KOPT-K1 (cell line): ENCODE results near the gene IL19.
"Not testable (repeated sequence)": the region's sequence is repeated elsewhere in the genome, so short reads cannot be mapped to it uniquely, and the experiment has no call there.

Experiments
- H3K27ac ChIP-seq: fragments of 200-600 bp; sonication (generic); 2 replicates; pipeline ENCODE4 v1.5.1; 2016; ENCODE audit warnings: antibody characterized with exemption, mild to moderate bottlenecking, low read depth, low read length; ENCODE audit not compliant: poor library complexity, severe bottlenecking
- H3K36me3 ChIP-seq: fragments of 200-600 bp; sonication (generic); 2 replicates; pipeline ENCODE4 v1.5.1; 2017; ENCODE audit warnings: antibody characterized with exemption, mild to moderate bottlenecking, low read length, moderate library complexity; ENCODE audit not compliant: insufficient read depth
- H3K9me3 ChIP-seq: fragments of 200-600 bp; sonication (generic); 2 replicates; pipeline ENCODE4 v1.5.1; 2017; ENCODE audit warnings: antibody characterized with exemption, low read length, mild to moderate bottlenecking; ENCODE audit not compliant: insufficient read depth, poor library complexity, severe bottlenecking

Gene IL19

DNA sequence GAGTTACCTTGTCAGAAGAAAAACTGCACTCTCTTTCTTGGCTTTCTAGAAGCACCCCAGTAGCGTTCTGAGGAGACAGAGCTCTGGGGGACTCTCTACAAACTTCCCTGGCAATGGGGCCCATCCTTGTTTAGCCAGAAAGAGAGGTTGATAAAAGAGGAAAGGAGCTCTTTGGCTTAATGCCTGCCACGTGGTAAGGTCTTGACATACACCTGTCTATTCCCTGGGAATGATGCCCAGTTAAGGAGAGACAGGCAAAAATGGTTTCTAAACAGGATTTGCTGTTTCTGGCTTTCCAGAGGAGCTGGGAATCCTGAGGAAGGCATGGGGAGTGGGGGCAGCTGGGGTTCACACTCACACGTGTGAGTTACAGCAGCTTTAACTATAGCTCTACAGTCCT lies 64.6 kb downstream of the IL19 start:
- no peaks in the 10 kb centered on the region for H3K9me3 ChIP-seq
- H3K36me3 ChIP-seq, result no peaks in the 10 kb centered on the region
- H3K27ac ChIP-seq, result no peak overlapping the region

DNA sequence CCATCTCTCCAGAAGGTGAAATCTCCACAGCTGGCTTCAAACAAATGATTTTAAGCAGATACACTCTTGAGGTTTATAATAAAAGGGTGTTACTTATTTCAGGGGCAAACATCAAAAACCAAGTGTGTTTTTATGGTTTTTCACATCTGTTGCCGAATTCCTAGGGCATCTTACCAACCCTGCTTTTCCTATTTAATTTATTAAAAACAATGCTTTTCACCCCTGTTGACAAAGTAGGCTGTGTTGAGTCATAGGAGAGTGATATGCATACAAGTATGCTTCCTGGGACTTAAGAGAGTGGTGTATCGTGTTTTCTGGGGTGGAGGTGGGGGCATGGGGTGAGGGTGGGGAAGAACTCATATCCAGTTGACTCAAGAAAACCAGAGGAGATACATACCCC lies 65.5 kb downstream of the IL19 start:
- no peaks in the 10 kb centered on the region for H3K9me3 ChIP-seq
- no peak overlapping the region for H3K27ac ChIP-seq
- no peaks in the 10 kb centered on the region for H3K36me3 ChIP-seq

DNA sequence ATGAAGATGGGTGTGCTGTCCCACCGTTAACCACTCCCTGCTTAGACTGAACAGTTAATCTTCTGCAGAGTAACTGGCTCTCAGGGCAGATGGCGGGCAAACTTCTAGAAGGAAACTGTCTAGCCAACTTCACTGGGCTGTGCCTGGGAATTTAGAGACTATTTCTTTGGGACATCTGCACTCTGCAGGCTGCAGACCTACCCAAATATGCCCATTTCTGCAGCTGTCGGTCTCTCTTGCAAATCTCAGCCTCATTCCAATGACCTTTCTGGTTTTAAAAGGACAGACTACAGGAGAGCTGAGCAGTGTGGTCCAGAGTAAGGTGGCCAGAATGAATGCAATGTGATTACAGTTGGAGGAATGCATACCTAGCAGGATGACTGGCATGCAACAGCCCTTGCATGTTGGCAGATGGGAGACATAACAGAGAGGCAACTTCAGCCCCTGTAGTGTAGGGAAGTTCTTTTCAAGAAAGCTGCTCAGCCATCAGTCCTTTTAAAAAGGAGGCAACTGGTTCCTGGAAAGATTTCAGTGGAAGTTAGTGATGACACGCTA lies 68.5 kb downstream of the IL19 start:
- no peak overlapping the region for H3K27ac ChIP-seq
- H3K36me3 ChIP-seq, result no peaks in the 10 kb centered on the region
- no peaks in the 10 kb centered on the region for H3K9me3 ChIP-seq

DNA sequence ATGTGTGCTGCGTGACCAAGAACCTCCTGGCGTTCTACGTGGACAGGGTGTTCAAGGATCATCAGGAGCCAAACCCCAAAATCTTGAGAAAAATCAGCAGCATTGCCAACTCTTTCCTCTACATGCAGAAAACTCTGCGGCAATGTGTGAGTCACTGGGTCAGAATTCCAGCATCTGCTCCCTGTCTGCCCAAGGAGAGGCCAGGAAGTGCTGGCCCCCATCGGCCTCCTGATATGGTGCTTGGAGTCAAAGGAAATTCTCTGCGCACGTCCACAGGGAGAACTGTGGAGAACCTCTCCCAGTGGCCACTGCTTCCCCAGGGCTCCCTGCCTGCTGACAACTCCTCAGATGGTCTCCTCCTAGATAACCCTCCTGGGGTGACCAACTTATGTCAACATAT lies 69.3 kb downstream of the IL19 start:
- H3K9me3 ChIP-seq, result no peaks in the 10 kb centered on the region
- H3K36me3 ChIP-seq, result no peaks in the 10 kb centered on the region
- no peak overlapping the region for H3K27ac ChIP-seq

DNA sequence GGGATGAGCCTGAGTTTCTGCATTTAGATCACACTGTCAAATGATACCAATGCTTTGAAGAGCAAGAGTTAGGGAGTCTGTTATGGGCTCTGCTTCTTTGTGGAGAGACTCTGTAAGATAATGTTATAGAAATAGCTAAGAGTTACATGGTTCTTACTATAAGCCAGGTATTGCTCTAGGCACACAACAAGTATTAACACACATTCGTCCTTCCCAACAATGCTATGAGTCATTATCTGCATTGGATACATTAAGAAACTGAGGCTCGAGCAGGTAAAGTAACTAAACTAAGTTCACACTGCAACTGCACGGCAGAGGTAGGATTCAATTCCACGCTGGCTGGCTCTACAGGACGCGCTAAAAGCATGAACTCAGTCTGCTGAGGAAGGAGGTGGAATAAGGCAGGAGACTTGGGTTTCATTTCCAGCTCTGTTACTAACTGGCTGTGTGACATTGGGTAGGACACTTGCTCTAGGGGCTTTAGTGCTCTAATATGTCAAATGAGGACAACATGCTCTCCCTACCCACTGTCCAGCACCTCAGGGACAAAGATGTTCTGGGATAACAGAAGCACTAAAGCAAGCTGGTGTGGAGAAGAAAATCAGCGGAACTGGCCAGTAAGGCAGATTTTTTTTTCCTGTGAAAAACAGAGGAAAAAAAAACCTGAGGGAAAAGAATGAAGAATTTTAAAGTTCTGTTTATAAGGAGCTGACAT lies 71.2 kb downstream of the IL19 start:
- no peaks in the 10 kb centered on the region for H3K36me3 ChIP-seq
- H3K27ac ChIP-seq, result no peak overlapping the region
- H3K9me3 ChIP-seq, result no peaks in the 10 kb centered on the region

DNA sequence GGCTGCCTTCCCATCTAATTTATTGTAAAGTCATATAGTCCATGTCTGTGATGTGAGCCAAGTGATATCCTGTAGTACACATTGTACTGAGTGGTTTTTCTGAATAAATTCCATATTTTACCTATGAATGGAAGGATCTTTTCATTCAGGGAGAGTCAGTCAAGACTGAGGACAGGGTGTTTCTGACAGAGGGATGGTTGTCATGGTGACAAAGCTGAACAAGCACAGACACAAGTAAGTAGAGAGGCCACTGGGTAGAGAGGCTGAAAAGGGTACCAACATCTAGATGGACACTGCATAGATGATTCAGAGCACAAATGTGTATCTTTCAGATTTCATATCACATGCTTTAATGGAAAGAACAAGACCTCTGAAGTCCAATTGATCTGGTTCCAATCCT lies 72.3 kb downstream of the IL19 start:
- no peaks in the 10 kb centered on the region for H3K9me3 ChIP-seq
- H3K36me3 ChIP-seq, result no peaks in the 10 kb centered on the region
- H3K27ac ChIP-seq, result no peak overlapping the region

DNA sequence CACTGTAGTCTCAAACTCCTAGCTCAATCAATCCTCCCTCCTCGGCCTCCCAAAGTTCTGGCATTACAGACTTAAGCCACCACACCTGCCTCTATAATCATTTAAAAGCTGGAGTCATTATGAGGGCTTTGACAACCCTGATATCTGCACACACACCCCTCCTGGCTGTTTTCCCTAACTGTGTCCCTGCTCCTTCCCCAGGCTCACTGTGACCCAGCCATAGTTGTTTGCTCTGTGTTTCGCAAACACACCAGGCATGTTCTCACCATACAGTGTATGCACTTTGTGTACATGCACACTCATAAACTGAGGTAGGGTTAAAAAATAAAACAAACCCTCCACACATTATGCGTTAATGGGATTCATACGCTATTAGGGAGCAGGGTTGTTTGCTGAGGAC lies 73.1 kb downstream of the IL19 start:
- H3K36me3 ChIP-seq, result no peaks in the 10 kb centered on the region
- H3K9me3 ChIP-seq, result no peaks in the 10 kb centered on the region
- no peak overlapping the region for H3K27ac ChIP-seq

DNA sequence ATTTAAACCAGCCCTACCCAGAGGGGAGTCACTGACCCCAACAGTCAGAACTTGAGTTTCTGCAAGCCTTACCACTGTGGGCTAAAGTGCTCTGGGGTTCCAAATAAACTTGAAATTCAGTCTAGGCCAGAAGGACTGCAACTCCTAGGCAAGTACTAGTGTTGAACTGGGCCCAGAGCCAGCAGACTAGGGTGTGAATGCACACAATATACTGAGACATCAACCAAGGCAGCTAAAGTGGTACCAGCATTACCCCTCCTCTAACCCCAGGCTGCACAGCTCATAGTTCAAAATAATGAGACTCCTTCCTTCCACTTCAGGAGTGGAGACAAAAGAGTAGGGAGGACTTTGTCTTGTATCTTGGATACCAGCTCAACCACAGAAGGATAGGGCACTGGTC lies 75.9 kb downstream of the IL19 start:
- H3K27ac ChIP-seq, result no peak overlapping the region
- no peaks in the 10 kb centered on the region for H3K9me3 ChIP-seq
- no peaks in the 10 kb centered on the region for H3K36me3 ChIP-seq

DNA sequence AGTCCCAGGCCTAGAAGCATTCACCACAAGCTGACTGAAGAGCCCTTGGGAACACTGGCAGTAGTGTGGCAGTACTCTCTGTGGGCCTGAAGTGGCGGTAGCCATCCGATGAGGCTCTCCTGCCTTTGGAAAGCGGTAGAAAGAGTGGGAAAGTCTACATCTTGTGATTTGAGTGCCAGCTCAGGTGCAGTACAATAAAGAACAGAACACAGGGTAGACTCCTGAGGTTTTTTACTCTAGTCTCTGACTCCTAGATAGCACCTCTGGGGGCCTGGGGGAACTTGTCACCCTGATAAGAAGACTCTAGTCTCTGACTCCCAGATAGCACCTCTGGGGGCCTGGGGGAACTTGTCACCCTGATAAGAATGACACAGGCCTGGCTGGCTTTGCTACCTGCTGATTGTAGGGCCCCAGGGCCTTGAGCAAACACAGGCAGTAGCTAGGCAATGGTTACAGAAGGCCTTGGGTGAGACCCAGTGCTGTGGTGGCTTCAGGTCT lies 76.8 kb downstream of the IL19 start:
- Histone ChIP-seq H3K36me3 (no peaks in the 10 kb centered on the region), H3K27ac (no peak overlapping the region), H3K9me3 (no peaks in the 10 kb centered on the region)

DNA sequence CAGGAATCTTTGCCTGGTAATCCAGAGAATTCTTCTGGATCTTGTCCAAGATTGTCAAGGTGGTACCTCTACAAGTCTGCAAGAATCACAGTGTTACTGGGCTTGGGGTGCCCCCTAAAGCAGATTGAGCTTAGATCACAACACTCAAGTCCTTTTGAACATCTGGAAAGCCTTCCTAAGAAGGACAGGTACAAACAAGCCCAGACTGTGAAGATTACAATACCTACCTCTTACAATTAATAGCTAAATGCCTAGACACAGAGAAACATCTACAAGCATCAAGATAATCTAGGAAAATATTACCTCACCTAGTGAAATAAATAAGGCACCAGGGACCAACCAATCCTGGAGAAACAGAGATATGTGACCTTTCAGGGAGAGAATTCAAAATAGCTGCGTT lies 77.4 kb downstream of the IL19 start:
- H3K27ac ChIP-seq, result no peak overlapping the region
- no peaks in the 10 kb centered on the region for H3K36me3 ChIP-seq
- H3K9me3 ChIP-seq, result no peaks in the 10 kb centered on the region

DNA sequence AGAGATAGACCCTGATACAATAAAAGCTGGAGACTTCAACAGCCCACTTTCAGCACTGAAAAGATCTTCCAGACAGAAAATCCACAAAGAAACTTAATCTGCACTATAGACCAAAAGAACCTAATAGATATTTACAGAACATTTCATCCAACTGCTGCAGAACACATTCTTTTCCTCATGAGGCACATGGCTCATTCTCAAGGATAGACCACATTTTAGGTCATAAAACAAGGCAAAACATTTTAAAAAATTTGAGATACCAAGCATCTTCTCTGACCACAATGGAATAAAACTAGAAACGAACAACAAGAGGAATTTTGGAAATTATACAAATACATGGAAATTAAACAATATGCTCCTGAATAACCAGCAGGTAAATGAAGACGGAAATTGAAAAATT lies 79.8 kb downstream of the IL19 start:
- H3K27ac ChIP-seq, result no peak overlapping the region
- no peaks in the 10 kb centered on the region for H3K36me3 ChIP-seq
- H3K9me3 ChIP-seq, result no peaks in the 10 kb centered on the region

DNA sequence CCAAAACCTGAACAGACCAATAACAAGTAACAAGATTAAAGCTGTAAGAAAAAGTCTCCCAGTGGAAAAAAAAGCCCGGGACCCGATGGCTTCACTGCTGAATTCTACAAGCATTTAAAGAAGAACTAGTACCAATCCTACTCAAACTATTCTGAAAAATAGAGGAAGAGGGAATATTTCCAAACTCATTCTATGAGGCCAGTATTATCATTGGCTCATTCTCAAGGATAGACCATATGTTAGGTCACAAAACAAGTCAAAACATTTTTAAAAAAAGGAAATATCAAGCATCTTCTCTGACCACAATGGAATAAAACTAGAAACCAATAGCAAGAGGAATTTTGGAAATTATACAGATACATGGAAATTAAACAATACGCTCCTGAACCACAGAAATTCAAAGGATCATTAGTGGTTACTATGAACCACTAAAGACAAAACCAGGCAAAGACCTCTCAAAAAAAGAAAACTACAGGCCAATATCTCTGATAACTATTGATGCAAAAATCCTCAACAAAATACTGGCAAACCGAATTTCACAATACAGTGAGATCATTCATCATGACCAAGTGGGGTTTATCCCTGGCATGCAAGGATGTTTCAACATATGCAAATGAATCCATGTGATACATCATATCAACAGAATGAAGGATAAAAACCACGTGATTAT lies 80.9 kb downstream of the IL19 start:
- Histone ChIP-seq H3K9me3 (no peaks in the 10 kb centered on the region), H3K36me3 (no peaks in the 10 kb centered on the region), H3K27ac (no peak overlapping the region)

DNA sequence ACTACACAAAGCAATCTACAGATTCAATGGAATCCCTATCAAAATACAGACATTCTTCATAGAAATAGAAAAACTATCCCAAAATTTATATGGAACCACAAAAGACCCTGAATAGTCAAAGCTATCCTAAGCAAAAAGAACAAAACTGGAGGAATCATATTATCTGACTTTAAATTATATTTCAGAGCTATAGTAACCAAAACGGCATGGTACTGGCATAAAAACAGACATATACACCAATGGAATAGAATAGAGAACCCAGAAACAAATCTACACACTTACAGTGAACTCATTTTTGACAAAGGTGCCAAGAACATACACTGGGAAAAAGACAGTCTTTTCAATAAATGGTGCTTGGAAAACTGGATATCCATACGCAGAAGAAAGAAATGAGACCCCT lies 82.1 kb downstream of the IL19 start:
- not testable (repeated sequence) for H3K36me3 ChIP-seq, H3K27ac ChIP-seq

DNA sequence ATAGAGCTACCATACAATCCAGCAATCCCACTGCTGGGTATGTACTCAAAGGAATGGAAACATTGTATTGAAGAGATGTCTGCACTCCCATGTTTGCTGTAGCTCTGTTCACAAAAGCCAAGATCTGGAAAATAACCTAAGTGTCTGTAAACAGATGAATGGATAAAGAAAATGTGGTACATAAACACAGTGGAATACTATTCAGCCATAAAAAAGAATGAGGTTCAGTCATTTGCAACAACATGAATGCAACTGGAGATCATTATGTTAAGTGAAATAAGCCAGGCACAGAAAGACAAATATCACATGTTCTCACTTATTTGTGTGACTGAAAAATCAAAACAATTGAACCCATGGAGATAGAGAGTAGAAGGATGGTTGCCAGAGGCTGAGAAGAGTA lies 83.1 kb downstream of the IL19 start:
- H3K9me3 ChIP-seq, H3K36me3 ChIP-seq, H3K27ac ChIP-seq: not testable (repeated sequence)

More for the DNA sequence above, 82.1 kb downstream of the IL19 start:
- not testable (repeated sequence) for H3K9me3 ChIP-seq

DNA sequence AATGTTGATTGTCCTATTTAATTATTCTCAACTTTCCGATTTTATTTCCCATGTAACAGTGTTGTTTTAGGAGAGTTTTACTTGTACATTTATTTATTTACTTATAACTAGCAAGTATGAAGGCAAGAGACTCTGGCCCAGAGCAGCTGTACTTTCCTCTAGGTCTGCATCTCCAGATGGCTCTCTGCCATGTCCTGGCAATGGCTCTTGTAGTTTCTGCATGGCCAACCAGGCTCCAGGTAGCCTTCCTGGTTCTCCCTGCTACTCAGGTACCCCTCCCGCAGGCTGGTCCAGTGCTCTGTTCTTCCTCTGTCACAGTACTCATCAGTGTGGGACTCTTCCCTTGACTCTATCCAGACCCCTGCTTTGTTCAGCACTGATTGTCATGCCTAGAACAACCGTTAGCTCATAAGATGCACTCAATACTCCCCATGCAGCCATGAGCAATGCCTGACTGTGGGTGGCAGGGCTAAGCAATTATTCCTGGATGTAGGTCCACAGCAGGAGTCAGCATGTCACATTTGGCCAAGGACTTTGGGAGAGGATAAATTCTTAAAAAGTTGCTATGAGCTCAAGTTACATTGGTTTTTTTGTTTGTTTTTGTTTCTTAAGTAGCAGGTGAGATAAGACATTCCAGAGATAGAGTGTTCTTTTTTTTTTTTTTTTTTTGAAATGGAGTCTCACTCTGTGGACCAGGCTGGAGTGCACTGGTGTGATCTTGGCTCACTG lies 84.0 kb downstream of the IL19 start:
- Histone ChIP-seq H3K27ac (no peak overlapping the region), H3K9me3 (no peaks in the 10 kb centered on the region), H3K36me3 (no peaks in the 10 kb centered on the region)
